HepG2 (cell line): ENCODE results near the gene ADCY7.

Experiments used
- CTCF ChIP-seq: sonication (generic); formaldehyde crosslinking; IDR thresholded peaks from 2 replicates; pipeline ENCODE4 v1.5.0; 2020; ENCODE audit warnings: mild to moderate bottlenecking, missing genetic modification reagents, moderate library complexity
- EEA1 ChIP-seq: sonication (generic); formaldehyde crosslinking; IDR thresholded peaks from 2 replicates; pipeline ENCODE4 v1.5.1; 2020; ENCODE audit warnings: mild to moderate bottlenecking, missing genetic modification reagents, borderline replicate concordance
- MAX ChIP-seq: IDR thresholded peaks from 2 replicates; pipeline ENCODE4 v1.6.1; 2012; ENCODE audit warnings: inconsistent platforms
- PCBP2 ChIP-seq: fragments of 200-400 bp; formaldehyde crosslinking; optimal IDR thresholded peaks from 2 replicates; pipeline ENCODE3; 2018; ENCODE audit warnings: low read length, low read depth; ENCODE audit not compliant: poor library complexity, severe bottlenecking
- SOX5 ChIP-seq: IDR thresholded peaks from 2 replicates; pipeline ENCODE4 v1.6.1; 2016; ENCODE audit warnings: borderline replicate concordance
- ZNF3 ChIP-seq: IDR thresholded peaks from 2 replicates; pipeline ENCODE4 v1.7.0; 2017; ENCODE audit warnings: inconsistent platforms

- TF ChIP-seq ZNF3 (CRISPR knock-in tag) (no peak), CTCF (CRISPR knock-in tag) (no peak), MAX (no peak), SOX5 (CRISPR knock-in tag) (no peak), EEA1 (CRISPR knock-in tag) (no peak), PCBP2 (no peak)
Measured at GRCh38 chr16:50314665-50315064, 48.3 kb downstream of the ADCY7 start.
